Measurements from ENCODE around the gene GAMT.
"Not testable (repeated sequence)": the region's sequence is repeated elsewhere in the genome, so short reads cannot be mapped to it uniquely, and the experiment has no call there.

Gene GAMT

GRCh38 chr19:1425102-1425837 is 23.9 kb upstream of the GAMT start:
- H3K36me3 ChIP-seq (ENCODE audit: control insufficient read depth, insufficient read depth, low read length), result peaks cover 43% of the 10 kb centered on the region

DNA sequence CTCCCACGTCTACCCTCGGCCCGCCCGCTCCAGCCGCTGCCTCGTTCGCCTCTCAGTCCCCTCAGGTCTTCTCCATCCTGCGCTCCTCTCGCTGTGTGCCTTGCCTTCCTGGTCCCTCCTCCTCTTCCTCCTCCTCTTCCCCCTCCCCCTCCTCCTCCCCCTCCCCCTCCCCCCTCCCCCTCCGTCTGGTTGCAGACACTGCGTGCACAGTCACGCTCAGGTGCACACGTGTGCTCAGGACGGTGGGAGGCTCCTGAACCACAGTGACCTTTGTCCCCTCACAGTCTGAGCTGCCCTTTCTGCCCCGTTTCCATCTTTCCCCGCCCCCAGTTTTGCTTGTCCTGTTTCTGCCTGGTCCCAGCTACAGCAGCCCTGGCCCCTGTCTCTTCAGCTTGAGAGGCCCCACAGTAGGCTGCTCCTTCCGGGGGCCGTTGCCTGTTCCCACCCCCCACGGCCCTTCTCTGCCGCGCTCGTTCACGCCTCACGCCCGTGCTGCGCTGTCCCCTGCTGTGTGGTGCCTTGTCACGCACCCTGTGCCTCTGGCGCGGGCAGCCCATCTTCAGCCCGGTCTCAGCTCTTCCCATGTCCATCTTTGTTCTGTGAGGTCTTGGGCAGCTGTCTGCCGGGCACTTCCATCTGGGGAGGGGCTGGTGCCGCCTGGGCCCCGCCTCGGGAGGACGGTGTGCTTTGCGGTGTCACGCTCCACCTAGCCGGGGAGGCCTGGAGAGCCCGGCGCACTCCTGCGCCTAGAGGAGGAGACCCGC is 23.0 kb upstream of the GAMT start:
- peaks cover 12% of the 10 kb centered on the region for H3K4me1 ChIP-seq (ENCODE audit: control insufficient read depth, insufficient read depth, low read length)
- H3K9me3 ChIP-seq (ENCODE audit: control insufficient read depth, low read length), result no peaks in the 10 kb centered on the region
- H3K27ac ChIP-seq (ENCODE audit: insufficient read depth, low read depth, low read length, poor library complexity, severe bottlenecking), result no peak overlapping the region
- H3K36me3 ChIP-seq (ENCODE audit: control insufficient read depth, insufficient read depth, low read length), result peaks cover 37% of the 10 kb centered on the region
- WGBS, 2 experiments, result 86 to 90% methylated on average over 41 to 42 of the region's 42 CpGs
- H3K27me3 ChIP-seq (ENCODE audit: control insufficient read depth, insufficient read depth, low read length, poor library complexity, severe bottlenecking), result no peaks in the 10 kb centered on the region
- H3K4me3 ChIP-seq (ENCODE audit: insufficient read depth, low read depth, low read length), result no peak overlapping the region

More at GRCh38 chr19:1425102-1425837, 23.9 kb upstream of the GAMT start:
- H3K9me3 ChIP-seq (ENCODE audit: control insufficient read depth, low read length), result no peaks in the 10 kb centered on the region
- H3K4me3 ChIP-seq (ENCODE audit: insufficient read depth, low read depth, low read length), result no peak overlapping the region
- H3K4me1 ChIP-seq (ENCODE audit: control insufficient read depth, insufficient read depth, low read length), result peaks cover 12% of the 10 kb centered on the region
- WGBS, 2 experiments, result 94 to 95% methylated on average over 33 of the region's 33 CpGs
- H3K27me3 ChIP-seq (ENCODE audit: control insufficient read depth, insufficient read depth, low read length, poor library complexity, severe bottlenecking), result no peaks in the 10 kb centered on the region
- peak overlapping the region; percentile 8 for H3K27ac ChIP-seq (ENCODE audit: insufficient read depth, low read depth, low read length, poor library complexity, severe bottlenecking)

GRCh38 chr19:1423436-1424191 is 22.3 kb upstream of the GAMT start:
- H3K27ac ChIP-seq (ENCODE audit: insufficient read depth, low read depth, low read length, poor library complexity, severe bottlenecking), result no peak overlapping the region
- no peaks in the 10 kb centered on the region for H3K9me3 ChIP-seq (ENCODE audit: control insufficient read depth, low read length)
- no peaks in the 10 kb centered on the region for H3K27me3 ChIP-seq (ENCODE audit: control insufficient read depth, insufficient read depth, low read length, poor library complexity, severe bottlenecking)
- peaks cover 38% of the 10 kb centered on the region for H3K36me3 ChIP-seq (ENCODE audit: control insufficient read depth, insufficient read depth, low read length)
- WGBS, 2 experiments, result 96% methylated on average over 40 of the region's 40 CpGs
- no peak overlapping the region for H3K4me3 ChIP-seq (ENCODE audit: insufficient read depth, low read depth, low read length)
- peaks cover 12% of the 10 kb centered on the region for H3K4me1 ChIP-seq (ENCODE audit: control insufficient read depth, insufficient read depth, low read length)

- Histone ChIP-seq H3K4me1 (ENCODE audit: control insufficient read depth, insufficient read depth, low read length) (peaks cover 12% of the 10 kb centered on the region), H3K27me3 (ENCODE audit: control insufficient read depth, insufficient read depth, low read length, poor library complexity, severe bottlenecking) (no peaks in the 10 kb centered on the region), H3K36me3 (ENCODE audit: control insufficient read depth, insufficient read depth, low read length) (peaks cover 36% of the 10 kb centered on the region)
Measured at GRCh38 chr19:1422943-1423342, 21.6 kb upstream of the GAMT start.

GRCh38 chr19:1422360-1422759 is 21.0 kb upstream of the GAMT start:
- Histone ChIP-seq H3K4me1 (ENCODE audit: control insufficient read depth, insufficient read depth, low read length) (peaks cover 12% of the 10 kb centered on the region), H3K27ac (ENCODE audit: insufficient read depth, low read depth, low read length, poor library complexity, severe bottlenecking) (no peak overlapping the region), H3K36me3 (ENCODE audit: control insufficient read depth, insufficient read depth, low read length) (peaks cover 40% of the 10 kb centered on the region), H3K27me3 (ENCODE audit: control insufficient read depth, insufficient read depth, low read length, poor library complexity, severe bottlenecking) (no peaks in the 10 kb centered on the region), H3K4me3 (ENCODE audit: insufficient read depth, low read depth, low read length) (no peak overlapping the region), H3K9me3 (ENCODE audit: control insufficient read depth, low read length) (no peaks in the 10 kb centered on the region)
- WGBS, 2 experiments, result 92 to 94% methylated on average over 16 of the region's 16 CpGs

More at GRCh38 chr19:1422943-1423342, 21.6 kb upstream of the GAMT start:
- no peak overlapping the region for H3K27ac ChIP-seq (ENCODE audit: insufficient read depth, low read depth, low read length, poor library complexity, severe bottlenecking)
- no peak overlapping the region for H3K4me3 ChIP-seq (ENCODE audit: insufficient read depth, low read depth, low read length)
- H3K9me3 ChIP-seq (ENCODE audit: control insufficient read depth, low read length), result no peaks in the 10 kb centered on the region
- 95% methylated on average over 24 of the region's 24 CpGs for WGBS, 2 experiments

- Histone ChIP-seq H3K27me3 (ENCODE audit: control insufficient read depth, insufficient read depth, low read length, poor library complexity, severe bottlenecking) (no peaks in the 10 kb centered on the region), H3K9me3 (ENCODE audit: control insufficient read depth, low read length) (no peaks in the 10 kb centered on the region), H3K4me1 (ENCODE audit: control insufficient read depth, insufficient read depth, low read length) (peaks cover 12% of the 10 kb centered on the region), H3K27ac (ENCODE audit: insufficient read depth, low read depth, low read length, poor library complexity, severe bottlenecking) (no peak overlapping the region), H3K36me3 (ENCODE audit: control insufficient read depth, insufficient read depth, low read length) (peaks cover 40% of the 10 kb centered on the region), H3K4me3 (ENCODE audit: insufficient read depth, low read depth, low read length) (no peak overlapping the region)
- 95% methylated on average over 22 of the region's 22 CpGs for WGBS, 2 experiments
Measured at GRCh38 chr19:1421958-1422305, 20.6 kb upstream of the GAMT start.

DNA sequence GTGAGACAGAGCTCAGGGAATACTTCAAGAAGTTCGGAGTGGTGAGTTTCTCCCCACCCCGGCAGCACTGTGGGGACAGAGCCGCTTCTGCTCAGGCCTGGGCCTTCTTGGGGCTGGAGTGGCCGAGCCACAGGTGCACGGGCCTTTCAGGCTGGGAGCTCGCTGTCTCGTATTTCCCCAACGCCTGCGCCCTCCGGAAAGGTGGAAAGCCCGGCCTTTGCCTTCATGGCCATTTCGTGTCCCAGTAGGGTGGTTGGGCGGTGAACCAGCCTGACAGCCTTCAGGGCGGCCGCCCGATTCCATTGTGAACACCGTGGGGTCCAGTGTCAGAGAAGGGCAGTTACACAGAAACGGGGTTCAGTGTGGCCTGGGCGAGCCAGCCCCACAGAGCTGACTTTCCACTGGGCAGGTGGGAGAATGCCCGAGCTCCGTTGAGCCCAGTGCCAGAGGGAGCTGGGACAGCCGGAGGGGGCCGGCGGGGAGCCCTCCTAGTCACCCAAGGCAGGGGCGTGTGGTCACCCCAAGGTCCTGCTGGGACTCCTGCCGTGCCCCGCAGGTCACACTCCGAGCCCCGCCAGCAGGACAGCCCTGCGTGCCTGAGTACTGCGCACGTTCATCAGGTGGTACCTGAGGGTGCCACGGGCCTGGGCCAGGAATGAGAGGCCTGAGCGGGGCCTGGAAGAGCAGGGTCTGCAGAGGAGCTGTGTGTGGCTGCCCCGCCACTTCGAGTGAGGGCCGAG is 20.0 kb upstream of the GAMT start:
- Histone ChIP-seq H3K27me3 (ENCODE audit: control insufficient read depth, insufficient read depth, low read length, poor library complexity, severe bottlenecking) (no peaks in the 10 kb centered on the region), H3K36me3 (ENCODE audit: control insufficient read depth, insufficient read depth, low read length) (peaks cover 40% of the 10 kb centered on the region), H3K4me3 (ENCODE audit: insufficient read depth, low read depth, low read length) (no peak overlapping the region), H3K27ac (ENCODE audit: insufficient read depth, low read depth, low read length, poor library complexity, severe bottlenecking) (no peak overlapping the region), H3K9me3 (ENCODE audit: control insufficient read depth, low read length) (no peaks in the 10 kb centered on the region), H3K4me1 (ENCODE audit: control insufficient read depth, insufficient read depth, low read length) (peaks cover 16% of the 10 kb centered on the region)
- WGBS, 2 experiments, result 96 to 97% methylated on average over 37 of the region's 37 CpGs

DNA sequence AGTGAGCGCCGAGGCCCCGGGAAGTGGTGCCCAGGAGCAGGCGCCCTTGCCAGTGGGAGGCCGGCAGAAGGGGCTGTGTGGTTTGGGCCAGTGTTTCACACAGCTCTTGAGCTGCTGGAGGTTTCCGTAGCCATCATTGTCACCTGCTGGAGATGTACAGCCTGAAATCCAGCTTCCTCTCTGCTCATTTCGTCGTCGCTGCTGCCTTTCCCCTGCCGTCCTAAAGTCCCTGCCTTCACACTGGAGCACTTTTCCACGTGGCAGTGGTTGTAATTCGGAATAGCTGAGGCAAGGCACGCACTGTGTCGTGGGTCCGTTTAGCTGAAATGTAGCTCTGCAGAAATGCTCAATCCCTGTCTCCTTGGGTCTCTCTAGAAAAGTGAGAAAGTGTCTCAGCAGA is 19.2 kb upstream of the GAMT start:
- Histone ChIP-seq H3K36me3 (ENCODE audit: control insufficient read depth, insufficient read depth, low read length) (peaks cover 40% of the 10 kb centered on the region), H3K27ac (ENCODE audit: insufficient read depth, low read depth, low read length, poor library complexity, severe bottlenecking) (no peak overlapping the region), H3K4me3 (ENCODE audit: insufficient read depth, low read depth, low read length) (no peak overlapping the region), H3K4me1 (ENCODE audit: control insufficient read depth, insufficient read depth, low read length) (peaks cover 24% of the 10 kb centered on the region), H3K27me3 (ENCODE audit: control insufficient read depth, insufficient read depth, low read length, poor library complexity, severe bottlenecking) (no peaks in the 10 kb centered on the region), H3K9me3 (ENCODE audit: control insufficient read depth, low read length) (no peaks in the 10 kb centered on the region)
- 94 to 96% methylated on average over 15 of the region's 15 CpGs for WGBS, 2 experiments

GRCh38 chr19:1420085-1420484 is 18.7 kb upstream of the GAMT start:
- Histone ChIP-seq H3K36me3 (ENCODE audit: control insufficient read depth, insufficient read depth, low read length) (peaks cover 40% of the 10 kb centered on the region), H3K4me1 (ENCODE audit: control insufficient read depth, insufficient read depth, low read length) (peaks cover 21% of the 10 kb centered on the region)
- H3K4me3 ChIP-seq (ENCODE audit: insufficient read depth, low read depth, low read length); H3K9me3 ChIP-seq (ENCODE audit: control insufficient read depth, low read length); H3K27ac ChIP-seq (ENCODE audit: insufficient read depth, low read depth, low read length, poor library complexity, severe bottlenecking); H3K27me3 ChIP-seq (ENCODE audit: control insufficient read depth, insufficient read depth, low read length, poor library complexity, severe bottlenecking): not testable (repeated sequence)
- WGBS, 2 experiments, result 97% methylated on average over 17 to 18 of the region's 43 CpGs
